OCI-LY7 (cell line): ENCODE measurements around the gene UBE3B. TPM values are rescaled to one million over a fixed set of nuclear protein-coding genes. Genes with fewer than 3 reads are reported as not detected.

ENCODE experiments used
- BruUV-seq: library from RNA; stranded (reverse); fragments of 400-500 nt; replicated peaks from 2 replicates; lab custom pipeline; 2021; lab: Mats Ljungman, UMichigan
- CTCF ChIA-PET: fragments of 300-600 bp; sonication (Branson Sonifier 250); formaldehyde crosslinking; loops from one replicate; lab custom pipeline; 2022; ENCODE audit warnings: antibody characterized with exemption; ENCODE audit not compliant: unreplicated experiment; lab: Charles Lee
- POLR2A ChIA-PET: fragments of 300-600 bp; sonication (Branson Sonifier 250); formaldehyde crosslinking; loops from one replicate; lab custom pipeline; 2022; ENCODE audit warnings: antibody characterized with exemption; lab: Charles Lee
- DNase-seq: peaks from one replicate; pipeline ENCODE4 v3.0.0-alpha.2; 2015; ENCODE audit warnings: low spot score
- H2AFZ ChIP-seq: fragments of 200-600 bp; sonication (generic), shearing (Covaris generic); 2 replicates; pipeline ENCODE4 v1.6.1; 2014; ENCODE audit warnings: mild to moderate bottlenecking, antibody characterized with exemption, low read length, moderate library complexity
- H3K27ac ChIP-seq: fragments of 200-600 bp; sonication (generic); 2 replicates; pipeline ENCODE4 v1.5.1; 2014; ENCODE audit warnings: mixed run types, low read depth, mild to moderate bottlenecking, moderate library complexity, low read length, inconsistent platforms; ENCODE audit not compliant: poor library complexity, severe bottlenecking
- H3K36me3 ChIP-seq: fragments of 200-600 bp; sonication (generic); 2 replicates; pipeline ENCODE4 v1.6.1; 2014; ENCODE audit warnings: mild to moderate bottlenecking, antibody characterized with exemption, low read length, moderate library complexity, mixed read lengths; ENCODE audit not compliant: insufficient read depth
- H3K4me1 ChIP-seq: fragments of 200-600 bp; sonication (generic); 2 replicates; pipeline ENCODE4 v1.5.1; 2014; ENCODE audit warnings: mild to moderate bottlenecking, low read length; ENCODE audit not compliant: insufficient read depth, poor library complexity, severe bottlenecking
- H3K4me2 ChIP-seq: fragments of 200-600 bp; sonication (generic); 2 replicates; pipeline ENCODE4 v1.6.1; 2014; ENCODE audit warnings: mild to moderate bottlenecking, low read length
- H3K4me3 ChIP-seq: fragments of 200-600 bp; sonication (generic); 2 replicates; pipeline ENCODE4 v1.5.1; 2014; ENCODE audit warnings: mild to moderate bottlenecking, low read depth, low read length; ENCODE audit not compliant: poor library complexity, severe bottlenecking
- H3K79me2 ChIP-seq: fragments of 200-600 bp; sonication (generic); 2 replicates; pipeline ENCODE4 v1.6.1; 2016; ENCODE audit warnings: low read depth, mild to moderate bottlenecking, low read length, moderate library complexity, mixed read lengths; ENCODE audit not compliant: insufficient read depth
- H3K9me2 ChIP-seq: fragments of 200-600 bp; sonication (generic); 2 replicates; pipeline ENCODE4 v1.6.1; 2016; ENCODE audit warnings: mild to moderate bottlenecking, low read length, mixed read lengths; ENCODE audit not compliant: insufficient read depth
- H3K9me3 ChIP-seq: fragments of 200-600 bp; sonication (generic); 2 replicates; pipeline ENCODE4 v1.6.1; 2014; ENCODE audit warnings: mild to moderate bottlenecking, mixed run types, low read length, mixed read lengths
- H4K20me1 ChIP-seq: fragments of 200-600 bp; sonication (generic); 2 replicates; pipeline ENCODE4 v1.6.1; 2014; ENCODE audit warnings: mild to moderate bottlenecking, antibody characterized with exemption, low read length, moderate library complexity, mixed read lengths; ENCODE audit not compliant: insufficient read depth
- EZH2phosphoT487 ChIP-seq: fragments of 200-600 bp; sonication (generic); IDR thresholded peaks from 2 replicates; pipeline ENCODE4 v1.6.1; 2018; ENCODE audit warnings: low read depth, borderline replicate concordance, mild to moderate bottlenecking, mixed run types, antibody characterized with exemption, low read length, moderate library complexity, mixed read lengths
- intact Hi-C: fragments of 100-400 bp; cut with micrococcal nuclease; formaldehyde crosslinking; loops from one replicate; pipeline ENCODE4 v1.10.0; 2022; ENCODE audit not compliant: unreplicated experiment
- total RNA-seq, 2 experiments: library from RNA; depleted of rRNA in 1 of 2; stranded (reverse); fragments of >200 nt in 1 of 2; shearing (Covaris generic) in 1 of 2; gene quantifications; 2 replicates each; pipeline ENCODE4 v1.2.3, GENCODE V29; 2014 to 2022
- TF ChIP-seq, protein P1 (sequence below): fragments of 200-600 bp; sonication (generic); conservative IDR thresholded peaks from 2 replicates; pipeline ENCODE4 v1.5.1; 2014; ENCODE audit warnings: mild to moderate bottlenecking, antibody characterized with exemption, low read length, moderate library complexity, mixed read lengths

Gene UBE3B
- total RNA-seq, 2 experiments from 2014 or later: 27.8 to 32.6 TPM

GRCh38 chr12:109440851-109441490, 36.5 kb upstream of the UBE3B start:
- BruUV-seq: no TSS peak
- H4K20me1 ChIP-seq: no peaks in the 10 kb centered on the region
- TF ChIP-seq EZH2phosphoT487: no peak
- TF ChIP-seq, protein P1, sequence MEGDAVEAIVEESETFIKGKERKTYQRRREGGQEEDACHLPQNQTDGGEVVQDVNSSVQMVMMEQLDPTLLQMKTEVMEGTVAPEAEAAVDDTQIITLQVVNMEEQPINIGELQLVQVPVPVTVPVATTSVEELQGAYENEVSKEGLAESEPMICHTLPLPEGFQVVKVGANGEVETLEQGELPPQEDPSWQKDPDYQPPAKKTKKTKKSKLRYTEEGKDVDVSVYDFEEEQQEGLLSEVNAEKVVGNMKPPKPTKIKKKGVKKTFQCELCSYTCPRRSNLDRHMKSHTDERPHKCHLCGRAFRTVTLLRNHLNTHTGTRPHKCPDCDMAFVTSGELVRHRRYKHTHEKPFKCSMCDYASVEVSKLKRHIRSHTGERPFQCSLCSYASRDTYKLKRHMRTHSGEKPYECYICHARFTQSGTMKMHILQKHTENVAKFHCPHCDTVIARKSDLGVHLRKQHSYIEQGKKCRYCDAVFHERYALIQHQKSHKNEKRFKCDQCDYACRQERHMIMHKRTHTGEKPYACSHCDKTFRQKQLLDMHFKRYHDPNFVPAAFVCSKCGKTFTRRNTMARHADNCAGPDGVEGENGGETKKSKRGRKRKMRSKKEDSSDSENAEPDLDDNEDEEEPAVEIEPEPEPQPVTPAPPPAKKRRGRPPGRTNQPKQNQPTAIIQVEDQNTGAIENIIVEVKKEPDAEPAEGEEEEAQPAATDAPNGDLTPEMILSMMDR: no peak
- H3K9me3 ChIP-seq: no peaks in the 10 kb centered on the region
- ChIA-PET POLR2A (no interaction called here), CTCF (no interaction called here)
- H3K4me3 ChIP-seq: no peak overlapping the region
- H3K4me1 ChIP-seq: no peaks in the 10 kb centered on the region
- DNase-seq: no peak
- H2AFZ ChIP-seq: no peak overlapping the region
- no peak overlapping the region for H3K27ac ChIP-seq
- 0 out of 2 replicates have a peak, but pooled peaks cover 6% of the 10 kb centered on the region for H3K36me3 ChIP-seq
- no peak overlapping the region for H3K4me2 ChIP-seq
- no peaks in the 10 kb centered on the region for H3K79me2 ChIP-seq
- no peaks in the 10 kb centered on the region for H3K9me2 ChIP-seq
- intact Hi-C loops: no loop called here

DNA sequence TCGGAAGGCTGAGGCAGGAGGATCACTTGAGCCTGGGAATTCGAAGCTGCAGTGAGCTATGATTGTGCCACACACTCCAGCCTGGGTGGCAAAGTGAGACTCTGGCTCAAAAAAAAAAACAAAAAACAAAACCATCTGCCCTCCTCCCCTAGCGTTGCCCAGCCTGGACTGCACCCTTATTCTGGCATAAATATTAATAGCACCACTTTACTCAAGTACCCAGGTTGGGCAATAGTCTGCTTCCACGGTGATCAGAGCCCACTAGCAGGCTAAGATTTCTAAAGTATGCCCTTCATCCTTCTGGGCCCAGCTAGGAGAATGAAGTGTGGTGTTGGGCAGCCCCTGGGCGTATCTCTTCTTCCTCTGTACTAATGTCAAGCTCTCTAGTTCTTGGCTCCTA, 33.6 kb upstream of the UBE3B start:
- no peak for TF ChIP-seq EZH2phosphoT487
- TF ChIP-seq, protein P1: no peak
- H3K4me3 ChIP-seq: no peak overlapping the region
- no peak overlapping the region for H3K27ac ChIP-seq
- DNase-seq: no peak
- H3K4me2 ChIP-seq: no peak overlapping the region
- H3K36me3 ChIP-seq: peaks cover 25% of the 10 kb centered on the region
- no peaks in the 10 kb centered on the region for H4K20me1 ChIP-seq
- ChIA-PET CTCF (no interaction called here), POLR2A (interaction anchor here (0.6 kb wide), 1 partner anchor 10 kb away, joined by 4 read pairs; no protein-coding TSS in a partner anchor)
- H3K4me1 ChIP-seq: no peaks in the 10 kb centered on the region
- BruUV-seq: no TSS peak
- H3K9me3 ChIP-seq: no peaks in the 10 kb centered on the region
- no peak overlapping the region for H2AFZ ChIP-seq
- intact Hi-C loops: no loop called here
- H3K9me2 ChIP-seq: no peaks in the 10 kb centered on the region
- H3K79me2 ChIP-seq: no peaks in the 10 kb centered on the region

DNA sequence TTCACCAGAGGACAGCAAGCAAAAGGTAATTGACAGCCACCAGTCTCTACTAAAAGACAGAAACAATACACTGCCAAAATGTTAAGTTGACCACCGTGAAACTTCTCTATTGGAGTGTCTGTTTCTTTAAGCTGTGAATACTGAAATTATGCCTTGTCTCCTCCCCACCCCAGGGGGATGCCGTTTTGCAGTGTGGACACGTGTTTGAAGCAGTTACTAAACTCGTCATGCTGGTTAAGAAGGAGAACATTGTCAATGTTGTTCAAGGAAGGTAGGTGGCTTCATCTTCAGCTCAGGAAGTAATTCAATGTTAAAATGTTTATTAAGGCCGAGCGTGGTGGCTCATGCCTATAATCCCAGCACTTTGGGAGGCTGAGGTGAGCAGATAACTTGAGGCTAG, 33.2 kb upstream of the UBE3B start:
- H3K36me3 ChIP-seq: peaks cover 27% of the 10 kb centered on the region
- H3K4me2 ChIP-seq: no peak overlapping the region
- H3K4me1 ChIP-seq: no peaks in the 10 kb centered on the region
- no peaks in the 10 kb centered on the region for H3K9me2 ChIP-seq
- H3K4me3 ChIP-seq: no peak overlapping the region
- BruUV-seq: no TSS peak
- POLR2A ChIA-PET: interaction anchor here (0.6 kb wide), 1 partner anchor 9 kb away, joined by 4 read pairs; no protein-coding TSS in a partner anchor
- no peak for DNase-seq
- H4K20me1 ChIP-seq: no peaks in the 10 kb centered on the region
- intact Hi-C loops: no loop called here
- TF ChIP-seq, protein P1: no peak
- no peak for TF ChIP-seq EZH2phosphoT487
- H3K9me3 ChIP-seq: no peaks in the 10 kb centered on the region
- no peaks in the 10 kb centered on the region for H3K79me2 ChIP-seq
- CTCF ChIA-PET: no interaction called here
- H3K27ac ChIP-seq: no peak overlapping the region
- no peak overlapping the region for H2AFZ ChIP-seq
